ENCODE results near the gene CADPS.

CADPS gene

GRCh38 chr3:62405135-62405534 is 470.1 kb downstream of the CADPS start:
- no peak for DNase-seq

GRCh38 chr3:62404321-62404720 is 470.9 kb downstream of the CADPS start:
- DNase-seq, result no peak

GRCh38 chr3:62403765-62404164 is 471.5 kb downstream of the CADPS start:
- no peak for DNase-seq

GRCh38 chr3:62392626-62393292 is 482.5 kb downstream of the CADPS start:
- no peak for DNase-seq

GRCh38 chr3:62387251-62387650 is 488.0 kb downstream of the CADPS start:
- no peak for DNase-seq

- DNase-seq, result no peak
These were observed 495.9 kb downstream of the CADPS start for GRCh38 chr3:62379321-62379798.

GRCh38 chr3:62378921-62379320 is 496.3 kb downstream of the CADPS start:
- DNase-seq, result no peak

- DNase-seq, result no peak
These were observed 496.9 kb downstream of the CADPS start for GRCh38 chr3:62378311-62378789.

- no peak for DNase-seq
These were observed 498.0 kb downstream of the CADPS start for GRCh38 chr3:62376906-62377877.

- DNase-seq, result no peak
These were observed 498.8 kb downstream of the CADPS start for GRCh38 chr3:62376454-62376720.

GRCh38 chr3:62375655-62376453 is 499.4 kb downstream of the CADPS start:
- DNase-seq, result no peak

- DNase-seq, result no peak
These were observed 500.6 kb downstream of the CADPS start for GRCh38 chr3:62374341-62375218.

GRCh38 chr3:62373714-62374333 is 501.4 kb downstream of the CADPS start:
- DNase-seq, result no peak

GRCh38 chr3:62373215-62373614 is 502.0 kb downstream of the CADPS start, which contains the start of gene FEZF2:
FEZF2 (minus strand) TSS chr3:62373550; CDS start chr3:62372868, 682 bp downstream.
- DNase-seq, result no peak

- DNase-seq, result no peak
These were observed 502.6 kb downstream of the CADPS start for GRCh38 chr3:62372621-62373041.

- DNase-seq, result no peak
These were observed 503.3 kb downstream of the CADPS start for GRCh38 chr3:62371720-62372591.

- no peak for DNase-seq
These were observed 504.1 kb downstream of the CADPS start for GRCh38 chr3:62370858-62371719.

- DNase-seq, result no peak
These were observed 504.9 kb downstream of the CADPS start for GRCh38 chr3:62370112-62370857.

- DNase-seq, result no peak
These were observed 505.8 kb downstream of the CADPS start for GRCh38 chr3:62369476-62369743.
